ENCODE data around the gene OPRM1. TPM values are rescaled to one million over a fixed set of nuclear protein-coding genes. Genes with fewer than 3 reads are reported as not detected.

The OPRM1 gene
- total RNA-seq, 4 donors from 2014 or later: 0.40 to 1.2 (median 0.88) TPM

DNA sequence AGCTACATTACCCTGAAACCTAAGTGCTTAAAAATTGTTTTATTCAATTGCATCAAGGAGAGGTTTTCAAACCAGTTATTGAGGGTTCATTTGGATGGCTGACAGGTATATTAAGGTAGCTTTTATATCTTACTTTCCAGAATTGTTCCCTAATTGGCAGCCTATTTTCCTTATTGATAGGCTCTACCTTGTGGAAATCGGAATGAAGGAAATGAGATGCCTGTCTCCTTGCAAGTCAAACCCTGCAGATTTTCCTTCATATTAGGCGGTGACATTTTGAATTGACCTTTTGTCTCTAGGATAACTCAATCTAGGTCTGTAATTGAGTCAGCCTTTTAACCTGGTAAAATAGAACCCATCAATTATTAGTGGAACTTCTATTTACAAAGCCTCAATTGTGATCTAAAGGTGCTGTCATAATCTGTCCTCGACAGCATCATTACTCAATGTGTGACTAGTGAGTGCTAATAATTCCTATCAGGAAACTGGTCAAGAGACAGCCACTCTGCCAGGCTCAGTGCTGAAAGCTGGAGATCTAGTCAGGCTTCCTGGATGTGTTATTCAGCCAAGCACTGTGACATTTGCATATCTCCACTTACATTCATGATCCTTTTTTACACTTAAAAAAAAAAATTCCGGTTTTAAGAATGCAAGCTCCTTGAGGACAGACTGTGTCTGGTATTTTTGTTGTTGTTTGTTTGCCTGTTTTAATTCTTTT is 20.1 kb downstream of the OPRM1 start:
- intact Hi-C loops (cut with DNase I): no loop called here
- Histone ChIP-seq H3K27me3 (no peaks in the 10 kb centered on the region), H3K36me3 (no peaks in the 10 kb centered on the region), H3K27ac (replicated peaks in 1 of 4) (no peak overlapping the region), H3K4me1 (no peaks in the 10 kb centered on the region), H3K4me3 (no peak overlapping the region), H3K9me3 (no peaks in the 10 kb centered on the region)
- WGBS: 86% methylated on average over 4 of the region's 4 CpGs
- TF ChIP-seq POLR2A (IDR thresholded peaks at IDR 0.05; ENCODE audit: low read depth): no peak
- TF ChIP-seq EP300 (IDR thresholded peaks at IDR 0.05): no peak
- DNase-seq (ENCODE audit: extremely low spot score): no peak

DNA sequence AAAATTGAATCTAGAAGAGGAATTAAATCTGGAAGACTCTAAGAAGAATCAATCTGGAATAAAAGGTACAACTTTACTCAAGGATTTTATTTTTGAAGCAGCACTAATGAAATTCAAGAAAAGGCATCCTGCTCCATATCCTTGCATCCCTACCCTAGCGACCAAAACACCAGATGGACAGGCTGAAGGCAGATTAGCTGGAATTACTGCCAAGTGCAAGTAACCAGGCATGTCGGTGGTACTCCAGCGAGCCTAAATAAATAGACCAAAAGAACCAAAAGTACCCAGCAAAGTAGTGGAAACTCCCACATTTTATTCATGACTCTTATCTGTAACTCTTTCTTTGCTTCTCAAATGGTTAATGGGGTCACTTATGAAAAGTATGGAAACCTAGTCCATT is 21.0 kb downstream of the OPRM1 start:
- peaks cover 0 to 9% (median 0%) of the 10 kb centered on the region in 4 donors for H3K9me3 ChIP-seq
- DNase-seq (ENCODE audit: extremely low spot score): no peak
- H3K27ac ChIP-seq (replicated peaks in 1 of 4): no peak overlapping the region
- H3K27me3 ChIP-seq: no peaks in the 10 kb centered on the region
- H3K4me3 ChIP-seq: no peak overlapping the region
- no peaks in the 10 kb centered on the region for H3K36me3 ChIP-seq
- H3K4me1 ChIP-seq: no peaks in the 10 kb centered on the region
- intact Hi-C loops (cut with DNase I): no loop called here
- TF ChIP-seq EP300 (IDR thresholded peaks at IDR 0.05) (no peak), POLR2AphosphoS5 (IDR thresholded peaks at IDR 0.05) (no peak), POLR2A (IDR thresholded peaks at IDR 0.05; ENCODE audit: low read depth) (no peak)
- TF ChIP-seq, protein P1, sequence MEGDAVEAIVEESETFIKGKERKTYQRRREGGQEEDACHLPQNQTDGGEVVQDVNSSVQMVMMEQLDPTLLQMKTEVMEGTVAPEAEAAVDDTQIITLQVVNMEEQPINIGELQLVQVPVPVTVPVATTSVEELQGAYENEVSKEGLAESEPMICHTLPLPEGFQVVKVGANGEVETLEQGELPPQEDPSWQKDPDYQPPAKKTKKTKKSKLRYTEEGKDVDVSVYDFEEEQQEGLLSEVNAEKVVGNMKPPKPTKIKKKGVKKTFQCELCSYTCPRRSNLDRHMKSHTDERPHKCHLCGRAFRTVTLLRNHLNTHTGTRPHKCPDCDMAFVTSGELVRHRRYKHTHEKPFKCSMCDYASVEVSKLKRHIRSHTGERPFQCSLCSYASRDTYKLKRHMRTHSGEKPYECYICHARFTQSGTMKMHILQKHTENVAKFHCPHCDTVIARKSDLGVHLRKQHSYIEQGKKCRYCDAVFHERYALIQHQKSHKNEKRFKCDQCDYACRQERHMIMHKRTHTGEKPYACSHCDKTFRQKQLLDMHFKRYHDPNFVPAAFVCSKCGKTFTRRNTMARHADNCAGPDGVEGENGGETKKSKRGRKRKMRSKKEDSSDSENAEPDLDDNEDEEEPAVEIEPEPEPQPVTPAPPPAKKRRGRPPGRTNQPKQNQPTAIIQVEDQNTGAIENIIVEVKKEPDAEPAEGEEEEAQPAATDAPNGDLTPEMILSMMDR (IDR thresholded peaks at IDR 0.05): no peak
- WGBS: 86% methylated on average over 3 of the region's 3 CpGs

DNA sequence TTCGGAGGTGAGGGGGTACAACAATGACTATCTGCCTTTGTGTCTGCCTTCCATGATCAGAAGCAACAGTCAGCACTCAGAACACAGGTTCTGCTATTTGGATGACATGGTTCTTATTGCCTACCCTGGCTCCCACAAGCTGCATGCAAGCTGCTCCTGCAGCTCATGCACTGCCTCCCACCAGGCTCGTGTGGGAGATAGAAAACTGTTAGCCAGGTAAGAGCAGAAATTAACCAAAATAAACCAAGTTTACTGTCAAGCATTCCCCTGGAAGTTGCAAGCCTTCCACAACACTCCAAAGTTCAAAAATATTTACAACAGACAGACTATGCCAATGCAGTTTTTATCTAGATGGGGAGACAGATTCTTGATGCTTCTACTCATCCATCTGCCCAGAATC is 31.0 kb downstream of the OPRM1 start:
- Histone ChIP-seq H3K36me3 (no peaks in the 10 kb centered on the region), H3K27ac (replicated peaks in 1 of 4) (no peak overlapping the region), H3K4me1 (no peaks in the 10 kb centered on the region), H3K4me3 (no peak overlapping the region), H3K9me3 (peaks cover 0 to 4% (median 0%) of the 10 kb centered on the region in 4 donors), H3K27me3 (no peaks in the 10 kb centered on the region)
- no peak for DNase-seq (ENCODE audit: extremely low spot score)
- TF ChIP-seq POLR2A (IDR thresholded peaks at IDR 0.05; ENCODE audit: low read depth) (no peak), POLR2AphosphoS5 (IDR thresholded peaks at IDR 0.05) (no peak), EP300 (IDR thresholded peaks at IDR 0.05) (no peak)
- TF ChIP-seq, protein P1 (IDR thresholded peaks at IDR 0.05): no peak
- intact Hi-C loops (cut with DNase I): no loop called here
- WGBS: 50% methylated on average over 2 of the region's 2 CpGs

DNA sequence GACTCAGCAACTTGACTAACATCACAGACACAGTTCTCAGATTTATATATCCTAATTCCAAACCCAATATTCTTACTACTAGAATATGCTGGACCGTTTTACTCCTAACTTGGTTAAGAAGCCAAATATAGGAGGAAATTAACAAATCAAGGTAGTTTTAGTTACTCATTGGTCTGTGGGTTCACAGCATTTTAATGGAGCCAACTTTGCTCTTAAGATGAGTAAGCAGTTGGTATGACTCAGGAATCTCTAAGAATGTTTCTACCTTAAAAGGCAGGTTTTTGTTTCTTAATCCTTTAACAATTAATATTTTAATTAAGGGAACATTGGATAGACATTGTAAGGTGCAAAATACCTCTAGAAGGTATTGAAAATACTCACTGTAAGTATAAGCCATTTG is 31.6 kb downstream of the OPRM1 start:
- H3K9me3 ChIP-seq: no peaks in the 10 kb centered on the region
- 66% methylated on average over 1 of the region's 1 CpG for WGBS
- no peaks in the 10 kb centered on the region for H3K36me3 ChIP-seq
- no peaks in the 10 kb centered on the region for H3K27me3 ChIP-seq
- H3K4me3 ChIP-seq: no peak overlapping the region
- no peak overlapping the region for H3K27ac ChIP-seq (replicated peaks in 1 of 4)
- TF ChIP-seq POLR2AphosphoS5 (IDR thresholded peaks at IDR 0.05) (no peak), POLR2A (IDR thresholded peaks at IDR 0.05; ENCODE audit: low read depth) (no peak), EP300 (IDR thresholded peaks at IDR 0.05) (no peak)
- TF ChIP-seq, protein P1 (IDR thresholded peaks at IDR 0.05): no peak
- no peaks in the 10 kb centered on the region for H3K4me1 ChIP-seq
- intact Hi-C loops (cut with DNase I): no loop called here
- DNase-seq (ENCODE audit: extremely low spot score): no peak

DNA sequence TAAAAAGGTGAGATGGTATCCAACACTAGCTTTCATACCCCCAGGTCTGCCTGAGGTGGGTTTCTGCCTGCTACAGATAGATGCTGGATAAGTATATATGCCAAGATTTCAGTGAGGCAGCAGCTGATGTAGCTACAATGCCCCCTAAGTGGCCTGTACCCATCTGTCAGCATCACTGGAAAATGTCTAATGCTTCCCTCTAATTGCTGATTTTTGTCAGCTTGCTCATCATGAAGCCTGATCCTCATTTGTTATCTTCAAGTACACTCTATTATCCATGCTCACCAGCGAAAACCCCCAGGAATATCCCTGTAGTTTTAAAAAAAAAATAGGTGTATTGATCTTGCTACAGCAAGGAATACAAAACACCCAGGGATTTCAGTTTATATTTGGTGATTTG is 32.2 kb downstream of the OPRM1 start:
- no peak for DNase-seq (ENCODE audit: extremely low spot score)
- Histone ChIP-seq H3K36me3 (no peaks in the 10 kb centered on the region), H3K27me3 (no peaks in the 10 kb centered on the region), H3K4me3 (no peak overlapping the region), H3K4me1 (no peaks in the 10 kb centered on the region), H3K9me3 (no peaks in the 10 kb centered on the region), H3K27ac (replicated peaks in 1 of 4) (no peak overlapping the region)
- no peak for TF ChIP-seq EP300 (IDR thresholded peaks at IDR 0.05)
- no peak for TF ChIP-seq POLR2AphosphoS5 (IDR thresholded peaks at IDR 0.05)
- TF ChIP-seq POLR2A (IDR thresholded peaks at IDR 0.05; ENCODE audit: low read depth): no peak
- TF ChIP-seq, protein P1 (IDR thresholded peaks at IDR 0.05): no peak
- WGBS: 71% methylated on average over 1 of the region's 1 CpG
- intact Hi-C loops (cut with DNase I): no loop called here

All from esophagus muscularis mucosa (tissue), 4 donors.